NCI-H146 treated with DMSO at 0.1 percent for 48 hours (cell line): ENCODE results near the gene GRIN1.

Experiments
- DNase-seq: peaks from one replicate; lab custom pipeline; 2025; ENCODE audit not compliant: unreplicated experiment; lab: John Stamatoyannopoulos, UW

GRIN1 gene

DNA sequence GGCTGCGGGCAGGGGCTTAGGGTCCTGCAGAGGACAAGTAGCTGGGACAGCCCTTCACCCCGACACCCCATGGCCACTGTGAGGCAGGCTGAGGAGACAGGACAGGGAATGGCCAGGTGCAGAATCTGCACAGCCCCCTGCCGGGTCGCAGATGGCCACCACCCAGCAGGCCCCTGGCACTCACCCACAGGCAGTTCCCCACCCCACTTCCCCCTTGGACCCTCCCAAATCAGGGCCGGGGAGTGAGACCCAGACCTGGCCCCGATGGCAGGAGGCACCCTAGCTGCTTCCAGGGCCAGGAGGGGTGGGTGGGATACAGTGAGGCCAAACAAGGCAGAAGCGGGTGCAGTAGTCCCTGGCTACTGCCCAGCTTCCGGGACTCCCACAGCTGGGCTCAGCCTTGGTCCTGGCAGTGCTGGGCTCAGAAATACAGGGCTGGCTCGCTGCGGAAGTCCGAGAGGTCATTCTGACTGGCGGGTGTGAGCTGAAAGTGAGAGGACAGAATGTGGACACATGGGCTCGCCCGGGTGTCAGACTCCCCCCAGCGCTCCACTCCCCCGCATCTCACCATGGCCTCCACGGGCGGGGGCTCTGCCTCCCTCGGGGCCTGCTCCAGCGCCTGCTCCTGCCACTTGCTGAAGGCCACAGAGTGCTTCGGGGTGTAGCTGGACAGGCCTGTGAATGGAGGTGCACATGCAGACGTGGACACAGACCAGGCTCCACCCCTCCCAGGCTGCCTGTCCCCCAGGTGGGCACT, 52.9 kb downstream of the GRIN1 start:
- DNase-seq, result no peak

DNA sequence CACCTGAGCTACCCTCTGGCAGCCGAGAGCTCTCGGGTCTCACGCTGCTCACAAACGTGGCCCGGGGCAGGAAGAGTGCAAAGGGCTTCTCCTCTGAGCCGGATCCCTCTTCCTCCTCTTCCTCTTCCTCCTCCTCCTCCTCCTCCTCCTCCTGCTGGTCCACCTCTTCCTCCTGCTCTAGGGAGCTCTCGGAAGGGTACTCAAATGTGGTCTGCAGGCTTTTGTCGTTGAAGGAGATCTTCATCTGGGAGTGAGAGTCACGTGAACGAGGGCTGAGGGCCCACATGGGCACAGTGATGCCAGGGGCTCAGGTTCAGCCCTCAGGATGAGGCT, 53.5 kb downstream of the GRIN1 start:
- DNase-seq, result no peak

GRCh38 chr9:137192859-137193258, 53.9 kb downstream of the GRIN1 start:
- no peak for DNase-seq

DNA sequence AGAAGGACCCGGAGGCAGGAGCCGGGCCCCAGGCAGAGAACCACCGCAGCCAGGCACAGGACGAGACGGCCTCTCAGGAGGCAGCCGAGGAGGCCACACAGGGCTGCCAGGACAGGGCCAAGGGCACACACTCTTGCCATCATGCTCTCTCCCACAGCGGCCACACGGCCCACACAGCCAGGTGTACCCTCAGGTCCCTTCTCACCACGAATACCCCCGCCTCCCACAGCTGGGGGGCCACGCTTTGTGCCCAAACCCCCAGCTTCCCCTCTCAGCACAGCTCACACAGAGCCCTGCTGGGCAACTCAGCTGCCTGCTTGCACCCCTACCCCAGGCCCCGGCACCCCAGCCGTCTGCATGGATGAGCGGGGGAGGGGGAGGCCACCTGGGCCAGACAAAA, 54.8 kb downstream of the GRIN1 start:
- DNase-seq, result no peak

DNA sequence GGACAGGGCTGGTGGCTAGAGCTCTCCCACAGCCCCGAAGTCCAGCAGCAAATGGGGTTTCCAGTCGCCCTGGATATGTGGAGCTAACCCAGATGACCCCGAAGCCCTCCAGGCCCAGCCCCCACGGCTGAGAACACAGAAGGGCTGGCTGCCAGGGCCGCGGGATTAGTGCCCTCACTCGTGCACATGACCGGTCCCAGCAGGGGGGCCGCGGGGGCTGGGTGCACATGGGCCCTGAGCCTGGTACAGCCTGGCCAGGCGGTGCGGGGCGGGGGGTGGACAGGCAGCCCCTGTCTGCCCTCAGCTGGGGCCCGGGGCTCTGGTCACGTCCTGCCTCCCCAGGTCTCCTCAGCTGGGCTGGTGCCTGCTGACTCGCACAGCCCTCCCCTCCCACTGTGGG, 55.4 kb downstream of the GRIN1 start:
- DNase-seq, result no peak

DNA sequence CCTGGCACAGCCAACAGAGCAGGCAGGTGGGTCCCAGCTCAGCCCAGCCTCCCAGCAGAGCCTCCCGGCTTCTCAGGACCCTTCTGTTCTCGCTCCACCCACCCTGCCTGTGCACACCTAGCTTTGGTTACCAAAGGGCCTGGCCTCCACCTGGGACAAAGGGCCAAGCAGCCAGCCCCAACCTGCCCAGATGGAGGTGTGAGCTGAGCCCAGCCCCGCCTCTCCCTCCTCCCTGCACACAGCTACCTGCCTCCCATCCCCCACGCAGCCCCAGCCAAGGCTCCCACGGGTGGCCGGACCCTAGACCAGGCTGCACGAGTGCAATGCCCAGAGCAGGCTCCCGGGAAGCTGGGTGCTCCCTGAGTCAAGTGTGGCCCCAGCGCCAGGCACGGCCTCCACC, 56.0 kb downstream of the GRIN1 start:
- no peak for DNase-seq

DNA sequence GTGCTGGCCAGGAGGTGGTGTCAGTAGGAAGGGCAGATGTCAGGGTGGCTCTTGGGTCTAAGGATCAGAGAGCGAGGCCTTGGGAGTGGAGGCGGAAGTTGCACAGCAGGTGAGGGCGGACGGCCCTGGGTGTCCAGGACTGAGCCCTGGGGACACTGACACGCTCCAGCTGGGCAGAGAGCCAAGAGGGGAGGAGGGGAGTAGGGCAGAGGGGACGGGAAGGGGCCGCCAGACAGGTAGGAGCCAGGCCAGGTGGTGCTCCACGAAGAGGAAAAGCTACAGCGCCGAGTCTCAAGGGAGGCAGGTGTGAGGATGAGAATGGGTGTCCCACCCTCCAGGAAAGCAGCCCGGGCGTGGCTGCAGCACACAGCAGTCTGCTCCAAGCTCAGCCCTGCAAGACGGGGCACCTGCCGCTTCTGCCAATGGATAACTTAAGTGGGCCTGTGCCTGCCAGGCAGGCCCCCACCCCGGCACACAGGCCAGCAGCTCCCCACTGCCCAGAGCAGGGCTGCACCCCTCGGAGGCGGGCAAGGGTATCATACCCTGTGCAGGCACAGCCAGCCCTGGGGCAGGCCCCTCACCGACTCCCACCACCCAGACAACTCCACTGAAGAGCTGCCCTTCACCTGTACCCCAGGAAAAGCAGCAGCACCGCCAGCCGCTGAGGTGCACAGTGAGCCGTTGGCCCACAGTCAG, 56.7 kb downstream of the GRIN1 start:
- peak; percentile 73 for DNase-seq

- no peak for DNase-seq
Measured at GRCh38 chr9:137198051-137198901, 59.3 kb downstream of the GRIN1 start.

DNA sequence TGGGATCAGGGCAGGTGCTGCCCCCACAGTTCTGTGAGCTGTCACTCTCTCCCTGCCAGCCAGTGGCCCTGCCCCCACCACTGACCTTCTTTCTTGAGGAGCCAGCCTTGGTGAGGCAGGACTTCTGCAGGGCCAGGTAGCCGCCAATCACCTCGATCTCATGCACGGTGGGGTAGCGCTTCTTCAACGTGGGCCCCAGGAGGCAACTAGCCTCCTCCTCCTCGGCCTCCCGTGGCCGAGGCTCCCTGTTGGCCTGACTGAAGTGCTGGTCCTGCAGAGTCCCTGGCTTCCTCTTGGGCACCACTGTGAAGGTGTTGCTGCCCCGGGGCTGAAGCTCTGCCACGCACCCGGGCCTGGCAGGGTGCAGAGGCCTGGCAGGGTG, 59.9 kb downstream of the GRIN1 start:
- DNase-seq, result no peak

GRCh38 chr9:137199411-137200121, 60.6 kb downstream of the GRIN1 start:
- no peak for DNase-seq

GRCh38 chr9:137200311-137201204, 61.6 kb downstream of the GRIN1 start, which contains the start of gene TPRN:
Gene TPRN (minus strand): TSS chr9:137200741. CDS start chr9:137200711, 30 bp downstream.
- peak; percentile 93 for DNase-seq

GRCh38 chr9:137201205-137201868, 62.4 kb downstream of the GRIN1 start:
- DNase-seq, result no peak

- no peak for DNase-seq
Measured at GRCh38 chr9:137202966-137203365, 64.0 kb downstream of the GRIN1 start.

- no peak for DNase-seq
Measured at GRCh38 chr9:137204731-137205125, 65.8 kb downstream of the GRIN1 start.

DNA sequence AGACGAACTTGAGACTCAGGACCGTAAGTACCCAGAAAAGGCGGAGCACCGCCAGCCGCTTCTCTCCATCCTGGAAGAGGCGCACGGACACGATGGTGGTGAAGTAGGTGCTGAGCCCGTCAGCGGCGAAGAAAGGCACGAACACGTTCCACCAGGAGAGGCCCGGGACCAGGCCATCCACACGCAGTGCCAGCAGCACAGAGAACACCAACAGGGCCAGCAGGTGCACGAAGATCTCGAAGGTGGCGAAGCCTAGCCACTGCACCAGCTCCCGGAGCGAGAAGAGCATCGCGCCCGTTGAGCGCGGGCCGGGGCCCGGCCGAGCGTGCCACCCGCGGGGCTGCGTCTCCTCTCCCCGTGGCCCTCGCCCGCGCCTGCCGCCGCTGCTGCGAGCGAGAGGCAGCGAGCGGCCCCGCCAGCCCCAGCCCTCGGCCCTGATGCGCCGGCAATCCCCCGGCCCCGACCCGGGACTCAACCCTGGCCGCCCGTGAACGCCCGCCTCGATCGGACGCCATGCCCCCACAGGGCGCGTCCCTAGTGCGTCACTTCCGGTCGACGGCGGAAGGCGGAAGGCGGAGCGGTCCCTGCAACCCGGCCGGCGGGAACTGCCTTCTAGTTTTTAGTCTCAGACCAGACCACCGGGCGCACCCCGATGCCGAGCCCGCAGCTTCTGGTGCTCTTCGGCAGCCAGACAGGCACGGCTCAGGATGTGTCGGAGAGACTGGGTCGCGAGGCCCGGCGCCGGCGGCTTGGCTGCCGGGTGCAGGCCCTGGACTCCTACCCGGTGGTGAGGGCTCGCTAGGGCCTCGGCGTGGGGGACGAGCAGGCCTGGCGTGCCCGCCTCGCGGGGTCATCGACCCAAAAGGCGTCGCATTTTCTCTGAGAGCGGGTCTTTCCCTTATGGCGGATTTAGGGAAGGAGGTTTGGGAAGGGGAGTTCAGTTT, 66.4 kb downstream of the GRIN1 start, which contains the start of the genes NDOR1 and TMEM203:
Gene NDOR1, plus strand, starts transcription at position 575 of the 944 bp plus-strand sequence. Its CDS starts 78 bp downstream, at position 653.
Gene TMEM203, minus strand, starts transcription at position 523 of the 944 bp plus-strand sequence. Its CDS starts 234 bp downstream, at position 289.
- peak; percentile 37 for DNase-seq

DNA sequence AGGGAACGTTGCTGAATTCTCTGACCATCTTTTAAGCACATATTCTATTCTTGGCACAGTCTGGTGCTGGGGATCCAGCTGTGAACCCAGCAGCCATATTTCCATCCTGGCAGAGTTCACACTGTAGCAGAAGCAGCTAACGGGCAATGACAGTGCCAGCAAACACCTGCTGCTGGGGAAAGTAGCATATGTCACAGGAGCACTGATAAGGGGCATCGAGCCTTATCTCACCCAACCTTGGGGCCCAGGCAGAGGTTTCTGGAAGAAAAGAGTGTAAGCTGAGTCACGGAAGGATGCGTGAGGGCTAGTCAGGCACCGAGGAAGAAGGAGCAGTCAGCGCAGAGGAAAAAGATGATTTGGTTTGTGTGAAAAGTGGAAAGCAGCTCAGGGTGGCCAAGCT, 67.6 kb downstream of the GRIN1 start:
- no peak for DNase-seq

DNA sequence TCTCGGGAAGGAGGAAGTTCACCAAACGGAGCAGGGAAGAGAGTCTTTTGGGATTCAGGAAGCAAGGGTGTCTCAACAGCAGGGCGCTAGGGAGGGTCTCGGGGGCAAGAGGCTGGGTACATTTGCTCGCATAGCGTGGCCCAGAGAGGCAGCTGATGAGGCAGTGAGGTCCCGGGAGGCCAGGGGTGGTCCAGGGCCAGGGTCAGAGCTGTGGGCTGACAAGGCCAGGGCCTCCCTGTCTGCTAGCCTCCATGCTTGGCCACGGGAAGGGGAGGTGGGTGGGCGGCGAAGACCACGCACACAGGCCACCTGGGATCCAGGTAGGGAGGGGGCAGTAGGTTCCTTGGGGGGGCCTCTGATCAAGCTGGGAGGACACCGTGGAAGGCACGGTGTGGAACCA, 72.6 kb downstream of the GRIN1 start:
- DNase-seq, result no peak

DNA sequence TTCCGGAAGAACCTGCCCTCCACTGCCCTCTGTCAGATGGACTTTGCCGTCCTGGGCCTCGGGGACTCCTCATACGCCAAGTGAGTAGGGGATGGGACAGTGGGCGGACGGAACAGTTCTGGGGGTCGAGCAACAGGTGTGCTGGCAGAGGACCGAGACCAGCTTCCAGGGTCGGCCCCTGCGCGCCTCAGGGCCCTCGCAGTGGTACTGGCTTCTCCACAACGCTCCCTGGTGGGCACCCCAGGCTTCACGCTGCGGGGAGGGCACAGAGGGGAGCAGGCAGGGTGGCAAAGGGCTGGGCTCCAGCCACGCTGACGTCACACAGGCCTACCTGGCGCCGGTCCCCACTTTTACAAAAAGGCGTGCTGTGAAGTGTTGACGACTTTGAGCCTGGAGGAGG, 73.6 kb downstream of the GRIN1 start:
- DNase-seq, result no peak
